ENCODE measurements around the gene RELN. TPM values are rescaled to one million over a fixed set of nuclear protein-coding genes. Genes with fewer than 3 reads are reported as not detected.
"Not testable (repeated sequence)": the region's sequence is repeated elsewhere in the genome, so short reads cannot be mapped to it uniquely, and the experiment has no call there.

The RELN gene
- total and polyA plus RNA-seq, 2 of the 13 experiments (the other 11 are each of a cell fraction or from before 2014, with no cell fraction given), result 315 to 332 TPM

GRCh38 chr7:103912891-103913605, 76.4 kb downstream of the RELN start:
- Histone ChIP-seq H3K4me2 (ENCODE audit: low read depth, low read length) (no peak overlapping the region), H2AFZ (ENCODE audit: low read length) (no peak overlapping the region), H3K27ac (ENCODE audit: extremely low read length, insufficient read depth, low read length) (no peak overlapping the region), H3K4me1 (ENCODE audit: insufficient read depth, low read length) (peaks cover 16% of the 10 kb centered on the region), H4K20me1 (ENCODE audit: insufficient read depth, low read length) (0 out of 2 replicates have a peak, but pooled peaks cover 7% of the 10 kb centered on the region), H3K79me2 (ENCODE audit: insufficient read depth, low read length) (peaks cover 3% of the 10 kb centered on the region), H3K9me3 (ENCODE audit: low read length) (no peaks in the 10 kb centered on the region), H3K27me3 (ENCODE audit: control insufficient read depth in 1 of 2, insufficient read depth in 2 of 2, low read length in 2 of 2) (no peaks in the 10 kb centered on the region; a peak in 1 of 5 replicates), H3K36me3 (replicated peaks in 1 of 2; ENCODE audit: control insufficient read depth in 1 of 2, insufficient read depth in 2 of 2, low read length in 2 of 2) (peaks cover 0 to 16% of the 10 kb centered on the region in 2 experiments; a peak in 3 of 5 replicates), H3K4me3 (replicated peaks in 1 of 3; ENCODE audit: insufficient read depth in 1 of 3, low read depth in 2 of 3, low read length in 3 of 3) (no peak overlapping the region), H3K9ac (ENCODE audit: insufficient read depth, low read depth, low read length) (no peak overlapping the region)
- 83% methylated on average over 1 of the region's 1 CpG for WGBS (ENCODE audit: low lambda C conversion rate)
- intact Hi-C loops (cut with micrococcal nuclease; ENCODE audit: unreplicated experiment), result no loop called here
- ChIA-PET POLR2A (no interaction called here), CTCF (ENCODE audit: low intra/inter-chr PET ratio, low total read pairs) (no interaction called here)
- DNase-seq (ENCODE audit: low spot score), result no peak
- ATAC-seq, result no peak
- no TSS peak for BruUV-seq (replicated peaks)
- TF ChIP-seq ZNF224 (CRISPR knock-in tag; IDR thresholded peaks at IDR 0.05) (no peak), AGO2 (optimal IDR thresholded peaks at IDR 0.05; ENCODE audit: low read depth, low read length) (peak; percentile 35)
- no peak for FAIRE-seq
- in situ Hi-C loops (cut with HindIII; ENCODE audit: extremely low pct_ligation_motif_present, low pct_unique_long_range_greater_than_20kb), result no loop called here

- CTCF ChIA-PET (ENCODE audit: low intra/inter-chr PET ratio, low total read pairs); H2AFZ ChIP-seq (ENCODE audit: low read length); BruUV-seq (replicated peaks); H3K79me2 ChIP-seq (ENCODE audit: insufficient read depth, low read length); H4K20me1 ChIP-seq (ENCODE audit: insufficient read depth, low read length); H3K9me3 ChIP-seq (ENCODE audit: low read length); H3K27me3 ChIP-seq (ENCODE audit: control insufficient read depth in 1 of 2, insufficient read depth in 2 of 2, low read length in 2 of 2); intact Hi-C loops (cut with micrococcal nuclease; ENCODE audit: unreplicated experiment); in situ Hi-C loops (cut with HindIII; ENCODE audit: extremely low pct_ligation_motif_present, low pct_unique_long_range_greater_than_20kb); POLR2A ChIA-PET; H3K9ac ChIP-seq (ENCODE audit: insufficient read depth, low read depth, low read length); ATAC-seq; FAIRE-seq; H3K4me2 ChIP-seq (ENCODE audit: low read depth, low read length); DNase-seq (ENCODE audit: low spot score); H3K4me3 ChIP-seq (replicated peaks in 1 of 3; ENCODE audit: insufficient read depth in 1 of 3, low read depth in 2 of 3, low read length in 3 of 3); H3K27ac ChIP-seq (ENCODE audit: extremely low read length, insufficient read depth, low read length): not testable (repeated sequence)
- peaks cover 0 to 18% of the 10 kb centered on the region in 2 experiments; a peak in 3 of 5 replicates for H3K36me3 ChIP-seq (replicated peaks in 1 of 2; ENCODE audit: control insufficient read depth in 1 of 2, insufficient read depth in 2 of 2, low read length in 2 of 2)
- H3K4me1 ChIP-seq (ENCODE audit: insufficient read depth, low read length), result peaks cover 15% of the 10 kb centered on the region
- 87% methylated on average over 1 of the region's 1 CpG for WGBS (ENCODE audit: low lambda C conversion rate)
These were observed 78.4 kb downstream of the RELN start for GRCh38 chr7:103911015-103911414.
